Neutrophil (primary cell): ENCODE results near the gene VTI1B.

Experiments used
- H3K27ac ChIP-seq: fragments of 200-600 bp; sonication (generic); 2 replicates; pipeline ENCODE4 v1.5.1; 2016; ENCODE audit warnings: mild to moderate bottlenecking, moderate library complexity
- H3K27me3 ChIP-seq: fragments of 200-600 bp; sonication (generic); 2 replicates; pipeline ENCODE4 v1.6.0; 2016; ENCODE audit warnings: mild to moderate bottlenecking
- H3K36me3 ChIP-seq: fragments of 200-600 bp; sonication (generic); 2 replicates; pipeline ENCODE4 v1.5.1; 2017
- H3K4me1 ChIP-seq, 2 experiments: fragments of 200-600 bp in 1 of 2; sonication (generic) in 1 of 2; 1 replicate in 1 of 2; 2 replicates in 1 of 2; pipeline versions ENCODE4 v1.5.1 to v1.6.1; 2013 to 2016; ENCODE audit warnings: low read depth in 1 of 2, low read length in 1 of 2, mild to moderate bottlenecking in 1 of 2, moderate library complexity in 1 of 2; ENCODE audit not compliant: control insufficient read depth in 1 of 2, insufficient read depth in 1 of 2
- H3K4me3 ChIP-seq, 2 experiments: fragments of 200-600 bp in 1 of 2; sonication (generic) in 1 of 2; 1 replicate in 1 of 2; 2 replicates in 1 of 2; pipeline ENCODE4 v1.5.1; 2013 to 2016; ENCODE audit warnings: low read depth in 1 of 2, low read length in 1 of 2, mild to moderate bottlenecking in 1 of 2, moderate library complexity in 1 of 2
- H3K9me3 ChIP-seq: fragments of 200-600 bp; sonication (generic); 2 replicates; pipeline ENCODE4 v1.5.1; 2016
- CTCF ChIP-seq: fragments of 200-600 bp; sonication (generic); IDR thresholded peaks from 2 replicates; pipeline ENCODE4 v1.5.1; 2016; ENCODE audit warnings: antibody characterized with exemption

VTI1B gene

GRCh38 chr14:67653651-67654280 is 20.7 kb downstream of the VTI1B start:
- H3K27me3 ChIP-seq: no peaks in the 10 kb centered on the region
- no peaks in the 10 kb centered on the region for H3K4me1 ChIP-seq
- no peak for TF ChIP-seq CTCF
- H3K9me3 ChIP-seq: no peaks in the 10 kb centered on the region
- H3K36me3 ChIP-seq: peaks cover 98% of the 10 kb centered on the region
- H3K27ac ChIP-seq: no peak overlapping the region
- H3K4me3 ChIP-seq: no peak overlapping the region

GRCh38 chr14:67652189-67652588 is 22.2 kb downstream of the VTI1B start:
- H3K27me3 ChIP-seq: no peaks in the 10 kb centered on the region
- no peak overlapping the region for H3K4me3 ChIP-seq
- peaks cover 99% of the 10 kb centered on the region for H3K36me3 ChIP-seq
- H3K4me1 ChIP-seq: no peaks in the 10 kb centered on the region
- TF ChIP-seq CTCF: no peak
- H3K9me3 ChIP-seq: no peaks in the 10 kb centered on the region
- no peak overlapping the region for H3K27ac ChIP-seq

- Histone ChIP-seq H3K4me3 (no peak overlapping the region), H3K4me1 (no peaks in the 10 kb centered on the region), H3K9me3 (no peaks in the 10 kb centered on the region), H3K27ac (no peak overlapping the region), H3K27me3 (no peaks in the 10 kb centered on the region), H3K36me3 (peaks cover 99% of the 10 kb centered on the region)
- TF ChIP-seq CTCF: no peak
These were observed 23.7 kb downstream of the VTI1B start for GRCh38 chr14:67650694-67651093.

GRCh38 chr14:67650151-67650550 is 24.3 kb downstream of the VTI1B start:
- Histone ChIP-seq H3K4me3 (no peak overlapping the region), H3K27ac (no peak overlapping the region), H3K27me3 (no peaks in the 10 kb centered on the region), H3K4me1 (no peaks in the 10 kb centered on the region), H3K36me3 (peaks cover 99% of the 10 kb centered on the region), H3K9me3 (no peaks in the 10 kb centered on the region)
- no peak for TF ChIP-seq CTCF

- no peak for TF ChIP-seq CTCF
These were observed 28.3 kb downstream of the VTI1B start for GRCh38 chr14:67646131-67646530.

More at GRCh38 chr14:67646131-67646530, 28.3 kb downstream of the VTI1B start:
- H3K27me3 ChIP-seq: no peaks in the 10 kb centered on the region
- H3K9me3 ChIP-seq: no peaks in the 10 kb centered on the region
- no peak overlapping the region for H3K27ac ChIP-seq
- H3K4me1 ChIP-seq: no peaks in the 10 kb centered on the region
- no peak overlapping the region for H3K4me3 ChIP-seq
- peaks cover 60% of the 10 kb centered on the region for H3K36me3 ChIP-seq
